Adrenal gland (tissue), 12 donors: ENCODE results near the gene NUP133. TPM values are rescaled to one million over a fixed set of nuclear protein-coding genes. Genes with fewer than 3 reads are reported as not detected.
A peak's percentile ranks its signal among the peaks of the same experiment; 100 is the strongest.

Source experiments
- DNase-seq, 7 donors: peaks; one replicate each; pipeline ENCODE4 v3.0.0-alpha.2; 2019 to 2020
- H3K27ac ChIP-seq, 5 donors: fragments of 200-600 bp; sonication (generic) in 4 of 5; 1 replicate in 3 of 5; 2 replicates in 2 of 5; pipeline versions ENCODE4 v1.5.1 to v1.8.0; 2016 to 2020; ENCODE audit warnings: mild to moderate bottlenecking in 1 of 5
- H3K27me3 ChIP-seq: fragments of 200-600 bp; 2 replicates; pipeline ENCODE4 v1.8.0; 2021
- H3K36me3 ChIP-seq, 2 donors: fragments of 200-600 bp; replicated peaks in 1 of 2; 1 replicate in 1 of 2; 2 replicates in 1 of 2; pipeline versions ENCODE4 v1.5.1 to v1.8.0; 2018 to 2022
- H3K4me1 ChIP-seq, 2 donors: fragments of 200-600 bp; replicated peaks in 1 of 2; 1 replicate in 1 of 2; 2 replicates in 1 of 2; pipeline versions ENCODE4 v1.5.1 to v1.8.0; 2018 to 2021
- H3K4me3 ChIP-seq, 4 donors: fragments of 200-600 bp; sonication (generic) in 3 of 4; one replicate each; pipeline ENCODE4 v1.5.1; 2016 to 2018
- H3K9me3 ChIP-seq, 3 donors: fragments of 200-600 bp; sonication (generic) in 1 of 3; replicated peaks in 1 of 3; 1 replicate in 2 of 3; 2 replicates in 1 of 3; pipeline versions ENCODE4 v1.5.1 to v1.8.0; 2016 to 2021
- POLR2A ChIP-seq, 2 donors: fragments of 450-650 bp; IDR thresholded peaks; one replicate each; pipeline ENCODE4 v1.6.1; 2017; ENCODE audit warnings: antibody characterized with exemption in 2 of 2, mild to moderate bottlenecking in 2 of 2, moderate library complexity in 1 of 2
- WGBS, 4 donors: extraction: QIAGEN DNeasy Blood & Tissue Kit in 2 of 4; methylation state at CpG; one replicate each; pipeline versions ENCODE4 v1.1.5 to v1.1.7; 2013 to 2017; 5-methylcytosine and 5-hydroxymethylcytosine counted together
- intact Hi-C, 2 donors: fragments of 100-400 bp; cut with DNase I; formaldehyde crosslinking; loops; one replicate each; pipeline versions ENCODE4 v1.14.1 to v1.15.0; 2022 to 2023
- polyA plus RNA-seq, 3 donors: library from polyadenylated mRNA; stranded (reverse); fragments of 200-250 nt in 2 of 3; fragments of 350-450 nt in 1 of 3; fragmentation: Illumina TruSeq in 1 of 3; extraction: RNeasy Lipid Tissue Mini Kit (QIAGEN cat#74804) in 1 of 3; gene quantifications; one replicate each; pipeline ENCODE4 v1.2.3, GENCODE V29; 2013 to 2014
- total RNA-seq, 9 donors: library from RNA; depleted of rRNA in 4 of 9; stranded (reverse); fragments of >200 nt in 4 of 9; fragments of 120-200 nt in 1 of 9; fragmentation: NEBNext Ultra II Directional in 1 of 9; extraction: Animal tissue kit (Norgen Biotek cat#: 25700) in 1 of 9; gene quantifications; one replicate each; pipeline versions ENCODE4 v1.1.0 to v1.2.4, GENCODE V29; 2013 to 2023
- TF ChIP-seq, protein P1 (sequence below), 6 experiments: fragments of 450-650 bp in 4 of 6; fragments of 200-600 bp in 2 of 6; sonication (generic) in 1 of 6; IDR thresholded peaks; 1 replicate in 5 of 6; 2 replicates in 1 of 6; pipeline versions ENCODE4 v1.5.1 to v1.8.0; 2016 to 2021; ENCODE audit warnings: antibody characterized with exemption in 6 of 6, mild to moderate bottlenecking in 2 of 6, moderate library complexity in 1 of 6
- donor health status: healthy with polysubstance abuse.
- donor health status: Bipolar disorder and iron deficiency.
- donor health status: DM: yes; HTN: yes; CAD: no.
- donor health status: DM: no; HTN: no; CAD: no.
- donor health status: DM: no; HTN: no; CAD: no.
- donor health status: DM: yes; HTN: yes; CAD: no.

NUP133 gene
- total and polyA plus RNA-seq, 12 donors = 9.8 to 48.5 (median 31.9) TPM

DNA sequence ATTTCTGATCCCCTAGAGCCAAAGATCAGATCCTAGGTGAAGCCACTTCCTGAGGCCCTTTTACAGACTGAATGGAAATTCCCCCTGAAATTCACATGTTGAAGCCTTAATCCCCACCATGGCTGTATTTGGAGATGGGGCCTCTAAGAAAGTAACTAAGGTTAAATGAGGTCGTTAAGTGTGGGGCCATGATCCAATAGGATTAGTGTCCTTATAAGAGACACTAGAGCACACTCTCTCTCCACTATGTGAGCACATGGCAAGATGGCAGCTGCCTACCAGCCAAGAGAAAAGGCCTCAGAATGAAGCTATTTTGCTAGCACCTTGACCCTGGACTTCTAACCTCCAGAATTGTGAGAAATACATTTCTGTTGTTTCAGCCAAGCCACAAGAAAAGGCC lies 36.4 kb upstream of the NUP133 start:
- TF ChIP-seq POLR2A (IDR thresholded peaks at IDR 0.05) = no peak
- TF ChIP-seq, protein P1, sequence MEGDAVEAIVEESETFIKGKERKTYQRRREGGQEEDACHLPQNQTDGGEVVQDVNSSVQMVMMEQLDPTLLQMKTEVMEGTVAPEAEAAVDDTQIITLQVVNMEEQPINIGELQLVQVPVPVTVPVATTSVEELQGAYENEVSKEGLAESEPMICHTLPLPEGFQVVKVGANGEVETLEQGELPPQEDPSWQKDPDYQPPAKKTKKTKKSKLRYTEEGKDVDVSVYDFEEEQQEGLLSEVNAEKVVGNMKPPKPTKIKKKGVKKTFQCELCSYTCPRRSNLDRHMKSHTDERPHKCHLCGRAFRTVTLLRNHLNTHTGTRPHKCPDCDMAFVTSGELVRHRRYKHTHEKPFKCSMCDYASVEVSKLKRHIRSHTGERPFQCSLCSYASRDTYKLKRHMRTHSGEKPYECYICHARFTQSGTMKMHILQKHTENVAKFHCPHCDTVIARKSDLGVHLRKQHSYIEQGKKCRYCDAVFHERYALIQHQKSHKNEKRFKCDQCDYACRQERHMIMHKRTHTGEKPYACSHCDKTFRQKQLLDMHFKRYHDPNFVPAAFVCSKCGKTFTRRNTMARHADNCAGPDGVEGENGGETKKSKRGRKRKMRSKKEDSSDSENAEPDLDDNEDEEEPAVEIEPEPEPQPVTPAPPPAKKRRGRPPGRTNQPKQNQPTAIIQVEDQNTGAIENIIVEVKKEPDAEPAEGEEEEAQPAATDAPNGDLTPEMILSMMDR (IDR thresholded peaks at IDR 0.05) = no peak
- Histone ChIP-seq H3K4me3 (no peak overlapping the region), H3K36me3 (peaks cover 0 to 48% of the 10 kb centered on the region in 2 donors)

DNA sequence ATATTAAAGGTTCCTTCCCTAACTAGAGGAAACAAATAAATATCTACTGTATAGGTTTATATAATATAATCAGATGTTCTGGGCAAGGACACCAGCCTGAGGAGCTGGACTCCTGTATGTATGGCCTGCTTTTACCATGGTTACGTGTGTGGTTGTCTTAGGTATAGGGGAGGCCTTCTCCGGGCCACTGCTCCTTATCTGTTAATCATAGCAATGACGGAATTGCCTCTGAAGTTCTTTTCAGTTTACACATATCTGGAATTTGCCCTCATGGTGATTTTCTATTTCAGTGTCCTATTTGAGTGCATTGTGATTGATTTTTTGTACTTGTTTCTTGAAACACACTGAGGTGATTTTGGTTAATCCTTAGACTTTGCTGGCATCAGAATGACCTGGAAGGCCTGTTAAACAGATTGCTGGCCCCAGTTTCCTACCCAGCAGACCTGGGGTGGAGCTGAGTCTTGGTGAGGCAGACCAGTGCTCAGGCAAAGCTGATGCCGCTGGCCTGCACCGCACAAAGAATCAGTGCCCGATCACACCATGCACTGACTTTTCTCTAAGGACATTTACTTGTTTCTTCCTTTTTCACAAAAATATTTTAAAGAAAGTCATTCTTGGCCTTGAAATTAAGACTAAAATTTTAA lies 31.8 kb upstream of the NUP133 start:
- TF ChIP-seq, protein P1 (IDR thresholded peaks at IDR 0.05) = no peak
- TF ChIP-seq POLR2A (IDR thresholded peaks at IDR 0.05) = no peak
- intact Hi-C loops = no loop called here
- Histone ChIP-seq H3K9me3 (no peaks in the 10 kb centered on the region), H3K4me1 (no peaks in the 10 kb centered on the region), H3K27me3 (no peaks in the 10 kb centered on the region), H3K4me3 (no peak overlapping the region), H3K27ac (no peak overlapping the region), H3K36me3 (peaks cover 0 to 61% of the 10 kb centered on the region in 2 donors)
- peak in 1 of 7 donors; percentile 21 for DNase-seq
- WGBS, 4 donors = 94 to 96% (median 95%) methylated on average over 6 of the region's 6 CpGs

More for the DNA sequence above, 36.4 kb upstream of the NUP133 start:
- Histone ChIP-seq H3K9me3 (no peaks in the 10 kb centered on the region), H3K27ac (no peak overlapping the region), H3K4me1 (no peaks in the 10 kb centered on the region), H3K27me3 (no peaks in the 10 kb centered on the region)
- peak in 1 of 7 donors; percentile 4 for DNase-seq
- intact Hi-C loops = no loop called here
- WGBS, 4 donors = 95 to 100% (median 100%) methylated on average over 1 of the region's 1 CpG

DNA sequence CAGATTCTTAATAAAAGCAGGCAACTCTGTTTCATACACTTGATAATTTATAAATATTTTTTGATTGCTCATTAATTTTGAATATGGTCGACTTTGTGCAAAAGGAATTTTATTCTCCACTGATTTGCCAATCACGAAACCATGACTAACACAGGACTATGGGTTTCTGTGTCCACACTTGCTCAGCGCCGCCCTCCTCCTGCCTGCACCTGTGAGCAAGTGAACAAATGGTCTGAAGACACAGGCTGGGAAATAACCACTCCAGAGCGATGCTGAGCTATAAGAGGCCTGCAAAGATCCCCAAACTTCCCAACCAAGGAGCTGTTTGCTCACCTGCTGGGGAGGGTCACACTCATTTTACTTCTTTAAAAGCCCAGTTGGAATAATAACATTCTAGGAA lies 30.8 kb upstream of the NUP133 start:
- H3K9me3 ChIP-seq = no peaks in the 10 kb centered on the region
- WGBS, 4 donors = 91 to 92% (median 91%) methylated on average over 5 of the region's 5 CpGs
- no peak overlapping the region for H3K4me3 ChIP-seq
- H3K4me1 ChIP-seq = no peaks in the 10 kb centered on the region
- intact Hi-C loops = no loop called here
- peaks cover 0 to 61% of the 10 kb centered on the region in 2 donors for H3K36me3 ChIP-seq
- no peak overlapping the region for H3K27ac ChIP-seq
- TF ChIP-seq, protein P1 (IDR thresholded peaks at IDR 0.05) = no peak
- TF ChIP-seq POLR2A (IDR thresholded peaks at IDR 0.05) = no peak
- peak in 1 of 7 donors; percentile 37 for DNase-seq
- no peaks in the 10 kb centered on the region for H3K27me3 ChIP-seq

DNA sequence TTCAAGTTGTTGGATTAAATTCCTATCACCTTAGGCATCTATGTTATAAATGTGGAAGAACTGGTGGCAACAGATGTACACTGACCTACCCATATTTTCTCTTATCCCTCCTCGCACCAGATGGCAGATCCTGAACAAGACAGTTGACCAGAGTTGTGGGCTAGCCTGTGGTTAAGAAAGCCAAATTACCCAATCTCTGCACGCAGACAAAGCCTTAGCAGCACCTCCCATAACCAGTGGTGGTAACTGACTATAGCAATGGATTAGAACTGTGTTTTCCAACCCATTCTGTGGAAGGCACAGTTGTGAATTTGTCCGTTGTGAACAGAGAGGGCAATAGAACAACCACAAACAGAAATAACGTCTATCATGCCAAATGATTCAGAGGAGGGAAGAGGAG lies 29.8 kb upstream of the NUP133 start:
- Histone ChIP-seq H3K36me3 (peaks cover 0 to 61% of the 10 kb centered on the region in 2 donors), H3K9me3 (no peaks in the 10 kb centered on the region)

More for the DNA sequence above, 29.8 kb upstream of the NUP133 start:
- Histone ChIP-seq H3K4me1 (no peaks in the 10 kb centered on the region), H3K27me3 (no peaks in the 10 kb centered on the region), H3K4me3 (no peak overlapping the region), H3K27ac (no peak overlapping the region)
- DNase-seq = peak in 1 of 7 donors; percentile 2
- TF ChIP-seq, protein P1 (IDR thresholded peaks at IDR 0.05) = no peak
- WGBS, 4 donors = 65 to 76% (median 74%) methylated on average over 4 of the region's 4 CpGs
- intact Hi-C loops = no loop called here
